Ishikawa (cell line): Measurements from ENCODE around the gene SDE2.

Source experiments
- CEBPB ChIP-seq: IDR thresholded peaks from 2 replicates; pipeline ENCODE4 v1.6.1; 2012
- CREB1 ChIP-seq: IDR thresholded peaks from 2 replicates; pipeline ENCODE4 v1.6.1; 2012; ENCODE audit warnings: low read depth
- EGR1 ChIP-seq: IDR thresholded peaks from 2 replicates; pipeline ENCODE4 v1.6.1; 2012
- EP300 ChIP-seq: IDR thresholded peaks from 2 replicates; pipeline ENCODE4 v1.6.1; 2012; ENCODE audit warnings: borderline replicate concordance
- FOXM1 ChIP-seq: IDR thresholded peaks from 2 replicates; pipeline ENCODE4 v1.6.1; 2012; ENCODE audit warnings: low read depth, borderline replicate concordance
- MAX ChIP-seq: IDR thresholded peaks from 2 replicates; pipeline ENCODE4 v1.6.1; 2012
- NFIC ChIP-seq: IDR thresholded peaks from 2 replicates; pipeline ENCODE4 v1.6.1; 2012
- RAD21 ChIP-seq: IDR thresholded peaks from 2 replicates; pipeline ENCODE4 v1.6.1; 2012; ENCODE audit warnings: low read depth
- REST ChIP-seq: IDR thresholded peaks from 2 replicates; pipeline ENCODE4 v1.6.1; 2012; ENCODE audit warnings: low read depth, mild to moderate bottlenecking
- TAF1 ChIP-seq: IDR thresholded peaks from 2 replicates; pipeline ENCODE4 v1.6.1; 2012; ENCODE audit warnings: low read depth, mild to moderate bottlenecking
- TCF12 ChIP-seq: IDR thresholded peaks from 2 replicates; pipeline ENCODE4 v1.6.1; 2012; ENCODE audit warnings: low read depth
- TEAD4 ChIP-seq: IDR thresholded peaks from 2 replicates; pipeline ENCODE4 v1.6.1; 2012
- USF1 ChIP-seq: IDR thresholded peaks from 2 replicates; pipeline ENCODE4 v1.6.1; 2012
- YY1 ChIP-seq: IDR thresholded peaks from 2 replicates; pipeline ENCODE4 v1.6.1; 2012; ENCODE audit warnings: low read depth
- ZBTB7A ChIP-seq: IDR thresholded peaks from 2 replicates; pipeline ENCODE4 v1.6.1; 2012; ENCODE audit warnings: low read depth

SDE2 gene

GRCh38 chr1:226027538-226028217, 28.5 kb upstream of the SDE2 start:
- TF ChIP-seq NFIC, result no peak

GRCh38 chr1:226026833-226027232, 27.7 kb upstream of the SDE2 start:
- TF ChIP-seq CEBPB (no peak), EGR1 (no peak), USF1 (no peak), CREB1 (no peak), YY1 (no peak), TEAD4 (no peak), FOXM1 (no peak), ZBTB7A (no peak), RAD21 (no peak), REST (no peak), NFIC (no peak)

- TF ChIP-seq CREB1, result no peak
- TF ChIP-seq TEAD4, result no peak
- no peak for TF ChIP-seq EGR1
- TF ChIP-seq FOXM1, result no peak
- TF ChIP-seq CEBPB, result no peak
- no peak for TF ChIP-seq TAF1
- TF ChIP-seq MAX, result no peak
- TF ChIP-seq EP300, result no peak
- no peak for TF ChIP-seq ZBTB7A
- TF ChIP-seq TCF12, result no peak
- TF ChIP-seq NFIC, result no peak
- no peak for TF ChIP-seq RAD21
- no peak for TF ChIP-seq USF1
- no peak for TF ChIP-seq YY1
- TF ChIP-seq REST, result no peak
Observed at GRCh38 chr1:226023735-226024134, 24.6 kb upstream of the SDE2 start.

- TF ChIP-seq TAF1 (no peak), NFIC (no peak), EGR1 (no peak), CEBPB (no peak), REST (no peak), YY1 (no peak), FOXM1 (no peak), TEAD4 (no peak), CREB1 (no peak)
Observed at GRCh38 chr1:226021801-226022200, 22.7 kb upstream of the SDE2 start.

GRCh38 chr1:226021401-226021800, 22.3 kb upstream of the SDE2 start:
- TF ChIP-seq TCF12 (no peak), CEBPB (no peak), FOXM1 (no peak), CREB1 (no peak), YY1 (no peak), REST (no peak), TAF1 (no peak), USF1 (no peak), EGR1 (no peak), RAD21 (no peak), TEAD4 (no peak), ZBTB7A (no peak), EP300 (no peak), MAX (no peak)
